ENCODE data around the gene PRUNE2.
"Not testable (repeated sequence)": the region's sequence is repeated elsewhere in the genome, so short reads cannot be mapped to it uniquely, and the experiment has no call there.

The PRUNE2 gene, protein sequence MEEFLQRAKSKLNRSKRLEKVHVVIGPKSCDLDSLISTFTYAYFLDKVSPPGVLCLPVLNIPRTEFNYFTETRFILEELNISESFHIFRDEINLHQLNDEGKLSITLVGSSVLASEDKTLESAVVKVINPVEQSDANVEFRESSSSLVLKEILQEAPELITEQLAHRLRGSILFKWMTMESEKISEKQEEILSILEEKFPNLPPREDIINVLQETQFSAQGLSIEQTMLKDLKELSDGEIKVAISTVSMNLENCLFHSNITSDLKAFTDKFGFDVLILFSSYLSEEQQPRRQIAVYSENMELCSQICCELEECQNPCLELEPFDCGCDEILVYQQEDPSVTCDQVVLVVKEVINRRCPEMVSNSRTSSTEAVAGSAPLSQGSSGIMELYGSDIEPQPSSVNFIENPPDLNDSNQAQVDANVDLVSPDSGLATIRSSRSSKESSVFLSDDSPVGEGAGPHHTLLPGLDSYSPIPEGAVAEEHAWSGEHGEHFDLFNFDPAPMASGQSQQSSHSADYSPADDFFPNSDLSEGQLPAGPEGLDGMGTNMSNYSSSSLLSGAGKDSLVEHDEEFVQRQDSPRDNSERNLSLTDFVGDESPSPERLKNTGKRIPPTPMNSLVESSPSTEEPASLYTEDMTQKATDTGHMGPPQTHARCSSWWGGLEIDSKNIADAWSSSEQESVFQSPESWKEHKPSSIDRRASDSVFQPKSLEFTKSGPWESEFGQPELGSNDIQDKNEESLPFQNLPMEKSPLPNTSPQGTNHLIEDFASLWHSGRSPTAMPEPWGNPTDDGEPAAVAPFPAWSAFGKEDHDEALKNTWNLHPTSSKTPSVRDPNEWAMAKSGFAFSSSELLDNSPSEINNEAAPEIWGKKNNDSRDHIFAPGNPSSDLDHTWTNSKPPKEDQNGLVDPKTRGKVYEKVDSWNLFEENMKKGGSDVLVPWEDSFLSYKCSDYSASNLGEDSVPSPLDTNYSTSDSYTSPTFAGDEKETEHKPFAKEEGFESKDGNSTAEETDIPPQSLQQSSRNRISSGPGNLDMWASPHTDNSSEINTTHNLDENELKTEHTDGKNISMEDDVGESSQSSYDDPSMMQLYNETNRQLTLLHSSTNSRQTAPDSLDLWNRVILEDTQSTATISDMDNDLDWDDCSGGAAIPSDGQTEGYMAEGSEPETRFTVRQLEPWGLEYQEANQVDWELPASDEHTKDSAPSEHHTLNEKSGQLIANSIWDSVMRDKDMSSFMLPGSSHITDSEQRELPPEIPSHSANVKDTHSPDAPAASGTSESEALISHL (N-terminal part only)

DNA sequence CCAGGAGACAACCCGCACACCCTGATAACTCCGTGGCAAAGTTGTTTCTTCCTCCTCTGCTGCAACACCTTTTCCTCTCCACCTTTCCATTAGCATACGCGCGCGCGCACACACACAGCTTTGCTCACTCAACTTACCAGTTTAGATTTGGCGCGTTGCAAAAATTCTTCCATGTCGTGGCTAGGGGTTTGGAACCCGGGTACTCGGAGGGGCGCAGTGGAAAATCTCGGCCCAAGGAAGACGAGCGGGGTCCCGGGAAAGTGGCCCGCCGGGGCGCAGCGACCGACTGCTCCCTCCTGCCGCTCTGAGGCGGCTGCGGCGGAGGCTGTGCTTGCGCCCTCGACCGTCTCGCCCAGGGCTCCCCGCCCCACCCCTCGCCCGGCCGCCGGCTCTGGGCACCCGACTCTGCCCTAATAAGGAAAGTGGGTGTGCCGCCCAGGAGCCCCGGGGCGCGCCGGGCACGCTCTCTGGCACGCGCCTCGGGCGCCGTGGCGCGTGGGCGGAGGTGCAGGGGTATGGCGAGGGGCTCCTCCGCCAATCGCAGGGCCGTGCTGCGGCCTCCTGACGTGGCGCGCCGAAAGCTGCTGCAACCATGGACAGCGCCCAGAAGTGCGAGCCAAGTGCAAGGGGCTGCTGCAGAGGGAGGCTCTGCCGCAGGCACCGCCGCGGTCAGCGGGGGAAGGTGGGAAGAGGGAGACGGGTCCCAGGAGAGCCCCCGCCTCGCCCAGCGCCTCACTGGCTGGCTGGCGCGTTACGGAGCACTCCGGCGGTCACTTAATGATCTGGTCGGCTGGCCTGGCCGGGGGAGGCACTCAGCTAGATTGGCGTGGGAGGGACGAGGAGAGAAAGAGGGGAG, at the start of gene PRUNE2:
PRUNE2 (minus strand) TSS at position 324 of the 856 bp plus-strand sequence; CDS start at position 173, 151 bp downstream.
- peak; percentile 57 to 98 (median 97) for DNase-seq

DNA sequence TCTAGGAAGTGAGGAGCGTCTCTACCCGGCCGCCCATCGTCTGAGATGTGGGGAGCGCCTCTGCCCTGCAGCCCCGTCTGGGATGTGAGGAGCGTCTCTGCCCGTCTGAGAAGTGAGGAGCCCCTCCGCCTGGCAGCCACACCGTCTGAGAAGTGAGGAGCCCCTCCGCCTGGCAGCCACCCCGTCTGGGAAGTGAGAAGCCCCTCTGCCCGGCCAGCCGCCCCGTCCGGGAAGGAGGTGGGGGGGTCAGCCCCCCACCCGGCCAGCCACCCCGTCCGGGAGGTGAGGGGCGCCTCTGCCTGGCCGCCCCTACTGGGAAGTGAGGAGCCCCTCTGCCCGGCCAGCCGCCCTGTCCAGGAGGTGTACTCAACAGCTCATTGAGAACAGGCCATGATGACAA, 49.5 kb upstream of the PRUNE2 start:
- not testable (repeated sequence) for DNase-seq

DNA sequence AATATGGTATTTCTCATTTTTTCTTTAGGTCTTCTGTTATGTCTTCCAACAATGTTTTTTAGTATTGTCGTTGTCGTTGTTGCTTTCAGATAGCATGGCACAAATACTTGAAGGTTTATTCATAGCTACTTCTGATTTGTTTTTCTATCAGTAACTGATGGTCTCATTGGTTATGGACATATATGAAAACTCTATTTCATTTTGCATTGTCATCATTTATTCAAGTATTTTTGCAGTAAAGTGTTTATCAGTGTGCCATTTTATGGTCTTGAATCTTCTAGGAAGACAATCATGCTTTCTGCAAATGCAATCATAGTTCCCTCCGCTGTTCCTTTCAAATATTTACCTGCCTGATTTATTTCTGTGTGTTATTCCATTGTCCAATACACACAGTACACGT, 44.0 kb upstream of the PRUNE2 start:
- no peak for DNase-seq

DNA sequence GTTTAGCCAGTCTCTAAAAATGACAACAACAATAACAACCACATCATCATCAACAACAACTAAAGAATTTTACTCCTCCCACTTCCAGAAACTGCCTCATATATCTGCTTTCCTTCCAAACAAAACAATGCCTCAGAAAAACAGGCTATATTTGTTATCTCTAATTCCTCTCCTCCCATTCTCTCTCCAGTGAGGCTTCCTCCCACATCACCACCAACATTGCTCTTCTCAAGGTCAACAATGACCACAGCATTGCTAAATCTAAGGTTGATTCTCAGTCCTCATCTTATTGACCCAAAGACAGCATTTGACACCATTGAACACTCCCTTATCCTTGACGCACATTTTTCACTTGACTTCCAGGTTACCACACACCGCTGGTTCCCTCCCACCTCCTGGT, 38.1 kb upstream of the PRUNE2 start:
- DNase-seq = no peak

- peak in 1 of 3 experiments; percentile 7 for DNase-seq
These were observed 37.1 kb upstream of the PRUNE2 start for GRCh38 chr9:76943054-76943453.

DNA sequence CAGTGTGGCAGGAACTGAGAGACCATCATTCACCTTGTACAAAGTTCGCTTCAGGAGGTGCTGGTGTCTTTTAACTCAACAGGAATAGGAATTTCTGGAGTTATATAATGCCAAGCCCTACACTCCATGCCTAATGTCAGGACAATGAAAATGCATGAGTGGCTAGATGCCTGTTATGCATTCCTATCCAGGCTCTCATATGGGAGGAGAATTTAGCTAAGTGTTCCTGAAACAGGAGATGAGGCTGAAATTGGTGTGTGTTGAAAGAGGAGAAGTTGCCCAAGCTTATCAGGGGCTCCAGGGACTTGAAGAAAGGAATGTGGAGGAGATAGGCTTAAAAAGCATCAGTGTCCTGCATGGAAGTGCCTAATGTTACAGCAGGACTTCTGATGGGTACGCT, 26.8 kb upstream of the PRUNE2 start:
- DNase-seq = no peak

DNA sequence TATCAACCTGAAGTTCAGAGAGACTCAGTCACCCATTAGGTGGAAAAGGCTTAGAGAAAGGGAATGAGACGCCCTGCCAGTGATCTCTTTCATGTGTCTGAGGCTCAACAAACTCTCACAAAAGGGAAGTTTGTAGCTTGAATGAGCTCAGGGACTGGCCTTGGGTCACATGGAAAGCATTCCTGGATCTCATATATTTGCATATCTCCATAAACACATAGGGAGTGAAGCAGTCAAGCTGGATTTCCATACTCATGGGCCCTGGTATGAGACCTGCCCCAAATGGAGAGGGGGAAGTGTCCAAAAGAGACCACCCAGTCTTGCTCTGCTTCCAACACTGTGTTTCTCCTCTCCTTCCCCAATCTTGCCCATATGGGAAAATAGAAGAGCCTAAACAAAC, 26.4 kb upstream of the PRUNE2 start:
- DNase-seq = no peak

GRCh38 chr9:76927540-76928240, 21.8 kb upstream of the PRUNE2 start:
- no peak for DNase-seq

DNA sequence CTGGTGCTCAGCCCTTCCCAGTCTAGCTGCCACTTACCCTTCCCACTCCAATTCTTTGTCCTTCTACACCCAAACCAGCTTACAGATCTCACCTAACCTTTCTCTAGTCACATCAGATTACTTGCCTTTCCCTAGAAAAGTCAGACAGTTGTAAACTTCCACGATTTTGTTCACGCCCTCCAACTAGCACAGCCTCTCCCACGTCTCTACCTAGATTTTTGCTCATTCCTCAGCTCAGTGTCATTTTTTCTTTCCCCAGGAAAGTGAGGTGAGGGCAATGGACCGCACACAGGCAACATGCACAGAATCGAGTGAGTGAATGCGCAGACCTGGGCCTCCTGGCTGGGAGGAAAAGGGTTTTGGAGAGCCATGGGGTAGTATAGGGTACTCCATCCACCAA, 20.9 kb upstream of the PRUNE2 start:
- DNase-seq = no peak

- no peak for DNase-seq
These were observed 20.4 kb upstream of the PRUNE2 start for GRCh38 chr9:76926324-76926741.

DNA sequence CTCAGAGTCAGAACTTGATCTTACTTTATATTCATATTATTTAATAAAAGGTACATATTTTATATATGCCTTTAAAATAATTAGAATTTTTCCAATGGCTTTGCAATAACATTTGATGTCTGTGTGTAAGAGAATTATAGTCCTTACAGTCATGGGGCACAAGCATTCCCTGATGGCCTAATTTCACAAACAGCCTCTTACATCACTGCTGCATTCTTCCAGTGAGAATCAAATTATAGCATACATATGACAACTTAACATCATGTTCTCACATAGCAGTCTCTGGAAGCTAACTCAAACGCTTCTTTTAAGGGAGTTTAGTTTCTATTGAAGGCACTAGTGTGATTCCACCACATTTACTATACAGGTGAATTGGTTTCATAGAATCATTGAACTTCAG, 15.3 kb upstream of the PRUNE2 start:
- no peak for DNase-seq

DNA sequence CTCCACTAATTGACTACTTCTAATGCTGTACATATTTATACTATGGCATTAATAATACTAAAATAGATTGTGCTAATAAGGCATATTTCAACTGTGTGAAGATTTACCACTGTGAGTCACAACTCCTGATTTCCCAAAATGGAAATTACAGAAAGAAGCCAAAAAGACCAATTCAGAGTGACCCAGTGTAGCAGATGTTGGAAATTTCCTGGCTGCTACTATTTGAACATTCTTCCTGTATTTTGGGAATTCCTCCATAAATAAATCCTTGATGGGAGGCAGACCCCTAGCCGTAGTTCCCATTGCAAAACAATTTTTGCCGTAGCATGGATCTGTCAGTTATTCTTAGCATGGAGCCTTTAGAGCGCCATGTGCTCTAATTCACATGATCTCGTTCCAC, 11.4 kb upstream of the PRUNE2 start:
- no peak for DNase-seq

DNA sequence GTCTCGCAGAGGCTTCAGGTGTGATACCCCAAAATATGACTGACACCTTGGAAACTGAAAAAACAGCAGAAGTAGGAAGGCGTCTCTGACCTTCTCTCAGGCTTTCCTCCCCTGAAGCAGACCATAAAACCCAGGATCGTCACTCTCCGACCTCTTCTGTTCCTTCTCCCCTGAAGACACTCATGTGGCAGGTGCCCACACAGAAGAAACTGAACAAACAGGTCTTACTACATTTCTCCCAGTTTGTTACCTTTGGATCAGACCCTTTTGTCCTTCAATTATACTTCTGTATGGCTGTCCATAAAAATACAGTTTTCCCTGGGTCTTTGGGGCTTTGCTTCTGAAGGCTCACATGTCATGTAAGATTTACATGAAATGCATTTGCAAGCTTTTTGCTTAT, 10.3 kb upstream of the PRUNE2 start:
- DNase-seq = peak in 2 of 3 experiments; percentile 11 to 70

DNA sequence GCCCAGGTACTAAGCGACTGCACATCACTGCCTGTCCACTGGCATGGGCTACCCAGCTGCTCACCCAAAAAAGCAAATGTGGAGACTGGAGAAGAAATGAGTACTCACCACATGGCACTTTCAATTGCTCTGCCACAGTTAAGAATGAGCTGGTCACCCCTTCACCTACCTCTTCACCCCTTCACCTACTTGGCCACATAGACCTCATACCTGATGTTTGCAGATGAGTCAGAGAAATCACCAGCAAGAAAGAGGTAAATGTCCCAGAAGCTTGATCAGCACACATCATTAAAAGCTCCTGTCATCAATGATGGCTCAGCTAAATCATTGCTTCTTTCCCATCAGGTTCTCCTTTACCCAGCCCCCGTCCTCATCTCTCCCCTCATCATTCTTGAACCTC, 7.6 kb upstream of the PRUNE2 start:
- no peak for DNase-seq

DNA sequence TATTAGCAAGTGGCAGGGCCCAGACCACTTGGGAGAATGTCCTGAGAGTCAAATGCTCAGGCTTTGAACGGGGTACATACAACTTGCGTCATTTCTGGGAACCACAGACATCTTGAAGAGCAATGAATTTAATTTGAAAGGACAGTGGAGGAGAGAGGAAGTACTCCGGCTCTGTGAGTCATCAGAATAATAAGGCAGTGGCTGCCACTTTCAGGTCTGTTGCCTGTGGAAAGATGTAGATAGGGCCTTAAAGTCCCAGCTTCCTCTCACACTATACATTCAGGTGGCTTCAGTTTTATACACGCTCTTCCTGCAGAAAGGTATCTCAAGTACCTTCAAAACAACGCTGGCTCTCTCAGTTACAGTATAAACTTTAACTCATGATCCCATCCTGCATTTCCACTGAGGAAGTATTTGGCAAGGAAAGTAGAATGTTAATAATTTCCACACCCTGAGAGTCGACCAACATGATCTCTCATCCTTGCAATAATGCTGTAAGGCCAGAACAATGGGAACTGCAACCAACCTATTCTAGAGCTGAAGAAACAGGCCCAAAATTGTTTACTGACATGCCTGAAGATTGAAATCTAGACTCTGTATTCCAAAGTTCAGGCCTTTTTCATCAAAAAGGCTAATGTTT, 6.8 kb upstream of the PRUNE2 start:
- DNase-seq = peak in 2 of 3 experiments; percentile 18 to 38

DNA sequence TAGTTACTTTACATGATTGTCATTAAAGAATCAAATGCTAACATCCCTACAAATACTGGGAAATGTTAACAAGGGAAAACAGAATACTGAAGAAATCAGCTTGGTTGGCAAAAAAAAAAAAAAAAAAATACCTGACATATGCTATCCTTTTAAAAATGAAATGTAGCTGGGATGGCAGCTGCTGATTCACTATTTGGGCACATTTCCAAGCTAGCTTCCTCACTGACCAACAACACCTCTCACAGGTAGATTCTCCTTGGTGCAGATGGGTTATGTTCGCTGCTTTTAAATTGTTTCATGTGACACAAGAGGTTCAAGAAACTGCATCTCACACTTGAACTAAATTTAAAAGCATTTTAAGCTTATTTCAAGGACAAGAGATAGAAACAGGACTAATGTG, 6.1 kb upstream of the PRUNE2 start:
- peak in 2 of 3 experiments; percentile 37 to 52 for DNase-seq

DNA sequence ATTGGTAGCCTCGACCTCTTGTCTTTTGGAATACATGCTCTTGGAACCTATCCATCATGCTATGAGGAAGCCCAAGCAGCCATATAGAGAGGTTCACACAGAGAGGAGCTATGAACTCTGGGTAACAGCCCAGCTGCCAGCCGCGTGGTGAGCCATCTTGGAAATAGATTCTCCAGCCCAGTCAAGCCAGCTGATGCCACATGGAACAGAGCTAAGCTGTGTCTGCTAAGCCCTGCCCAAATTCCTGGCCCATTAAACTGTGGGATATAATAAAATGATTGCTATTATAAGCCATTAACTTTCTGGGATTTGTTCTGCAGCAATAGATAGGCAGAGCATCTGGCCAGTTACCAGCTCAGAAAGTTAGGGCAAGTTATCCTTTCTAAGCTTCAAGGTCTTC, 4.9 kb upstream of the PRUNE2 start:
- no peak for DNase-seq

DNA sequence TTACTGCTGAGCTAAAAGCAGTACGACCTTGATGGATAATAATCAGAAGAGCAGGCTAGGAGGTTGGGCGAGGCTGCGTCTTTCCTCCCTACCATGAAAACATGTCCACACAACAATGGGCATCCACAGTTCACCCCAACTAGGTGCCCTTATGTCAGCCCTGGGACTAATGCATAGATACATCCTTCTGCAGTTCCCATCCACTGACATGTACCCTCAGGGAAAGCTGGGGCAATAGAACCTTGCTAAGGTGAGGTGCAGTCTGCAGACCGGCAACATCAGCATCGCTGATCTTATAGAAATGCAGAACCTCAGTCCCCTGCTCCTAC, 697 bp upstream of the PRUNE2 start:
- no peak for DNase-seq

GRCh38 chr9:76904661-76905457, 1.1 kb downstream of the PRUNE2 start:
- peak in 1 of 3 experiments; percentile 77 for DNase-seq

GRCh38 chr9:76902395-76902794, 3.5 kb downstream of the PRUNE2 start:
- DNase-seq = peak in 1 of 3 experiments; percentile 8
